Mesenchymal stem cell (in vitro differentiated cells and primary cell): Measurements from ENCODE around the gene KCNK4.

Experiments used
- DNase-seq: peaks from one replicate; pipeline ENCODE4 v3.0.0-alpha.2; 2013
- H2AFZ ChIP-seq: one replicate; pipeline ENCODE4 v1.6.1; 2013; ENCODE audit warnings: low read depth, mild to moderate bottlenecking, control low read depth, inconsistent platforms, low read length, moderate library complexity
- H2AK5ac ChIP-seq: 2 replicates; pipeline ENCODE4 v1.6.1; 2013; ENCODE audit warnings: low read length, moderate library complexity, mild to moderate bottlenecking, inconsistent platforms; ENCODE audit not compliant: severe bottlenecking
- H2BK120ac ChIP-seq: one replicate; pipeline ENCODE4 v1.6.1; 2013; ENCODE audit warnings: low read depth, mild to moderate bottlenecking, inconsistent platforms, low read length, moderate library complexity
- H2BK12ac ChIP-seq, 2 experiments: one replicate each; pipeline ENCODE4 v1.6.1; 2013; ENCODE audit warnings: inconsistent platforms in 2 of 2, low read length in 2 of 2, mild to moderate bottlenecking in 2 of 2, moderate library complexity in 2 of 2, control low read depth in 1 of 2
- H2BK15ac ChIP-seq: one replicate; pipeline ENCODE4 v1.6.1; 2013; ENCODE audit warnings: mild to moderate bottlenecking, low read depth, inconsistent platforms; ENCODE audit not compliant: poor library complexity, severe bottlenecking
- H2BK5ac ChIP-seq: 2 replicates; pipeline ENCODE4 v1.6.1; 2013; ENCODE audit warnings: low read depth, mild to moderate bottlenecking, low read length, control low read depth, inconsistent platforms; ENCODE audit not compliant: poor library complexity, severe bottlenecking
- H3K14ac ChIP-seq, 2 experiments: one replicate each; pipeline ENCODE4 v1.6.1; 2013; ENCODE audit warnings: inconsistent platforms in 2 of 2, low read length in 2 of 2, control low read depth in 1 of 2, mild to moderate bottlenecking in 1 of 2, moderate library complexity in 1 of 2
- H3K18ac ChIP-seq, 2 experiments: one replicate each; pipeline ENCODE4 v1.6.1; 2013; ENCODE audit warnings: inconsistent platforms in 2 of 2, low read length in 2 of 2, control low read depth in 1 of 2, low read depth in 1 of 2, mild to moderate bottlenecking in 1 of 2
- H3K23ac ChIP-seq, 2 experiments: one replicate each; pipeline ENCODE4 v1.6.1; 2013; ENCODE audit warnings: inconsistent platforms in 2 of 2, low read length in 2 of 2, mild to moderate bottlenecking in 2 of 2, moderate library complexity in 2 of 2, control low read depth in 1 of 2
- H3K27ac ChIP-seq: 2 replicates; pipeline ENCODE4 v1.5.1; 2013; ENCODE audit warnings: mild to moderate bottlenecking, moderate library complexity, low read length, control low read depth, inconsistent platforms; ENCODE audit not compliant: poor library complexity, severe bottlenecking
- H3K27me3 ChIP-seq, 2 experiments: 2 replicates each; pipeline versions ENCODE4 v1.6.1 to v1.7.0; 2013; ENCODE audit warnings: low read length in 2 of 2, mild to moderate bottlenecking in 2 of 2, moderate library complexity in 2 of 2, control low read depth in 1 of 2, inconsistent platforms in 1 of 2; ENCODE audit not compliant: control insufficient read depth in 1 of 2, insufficient read depth in 1 of 2
- H3K36me3 ChIP-seq, 2 experiments: 2 replicates each; pipeline versions ENCODE4 v1.6.1 to v1.7.0; 2013; ENCODE audit warnings: low read length in 2 of 2, control low read depth in 1 of 2, inconsistent platforms in 1 of 2, low read depth in 1 of 2, mild to moderate bottlenecking in 1 of 2; ENCODE audit not compliant: insufficient read depth in 2 of 2, control insufficient read depth in 1 of 2
- H3K4ac ChIP-seq, 2 experiments: one replicate each; pipeline ENCODE4 v1.6.1; 2013; ENCODE audit warnings: inconsistent platforms in 2 of 2, low read length in 2 of 2, mild to moderate bottlenecking in 2 of 2, moderate library complexity in 2 of 2, control low read depth in 1 of 2, low read depth in 1 of 2
- H3K4me1 ChIP-seq: 2 replicates; pipeline ENCODE4 v1.6.1; 2013; ENCODE audit warnings: low read depth, low read length, control low read depth; ENCODE audit not compliant: control insufficient read depth, insufficient read depth
- H3K4me2 ChIP-seq: 2 replicates; pipeline ENCODE4 v1.6.1; 2013; ENCODE audit warnings: low read length, mild to moderate bottlenecking, inconsistent platforms; ENCODE audit not compliant: poor library complexity, severe bottlenecking
- H3K4me3 ChIP-seq, 2 experiments: 2 replicates each; pipeline versions ENCODE4 v1.5.1 to v1.7.0; 2013; ENCODE audit warnings: low read length in 2 of 2, mild to moderate bottlenecking in 2 of 2, control low read depth in 1 of 2, low read depth in 1 of 2; ENCODE audit not compliant: insufficient read depth in 1 of 2
- H3K79me1 ChIP-seq: replicated peaks from 2 replicates; pipeline ENCODE4 v1.6.1; 2013; ENCODE audit warnings: mild to moderate bottlenecking, control low read depth, low read length, inconsistent platforms; ENCODE audit not compliant: poor library complexity, severe bottlenecking
- H3K9ac ChIP-seq: 2 replicates; pipeline ENCODE4 v1.7.0; 2013; ENCODE audit warnings: mild to moderate bottlenecking, low read length, moderate library complexity
- H3K9me3 ChIP-seq: 2 replicates; pipeline ENCODE4 v1.7.0; 2013; ENCODE audit warnings: mild to moderate bottlenecking, low read length; ENCODE audit not compliant: control insufficient read depth
- H4K8ac ChIP-seq: one replicate; pipeline ENCODE4 v1.6.1; 2013; ENCODE audit warnings: inconsistent platforms, mild to moderate bottlenecking, low read length, moderate library complexity
- H4K91ac ChIP-seq: one replicate; pipeline ENCODE4 v1.6.1; 2013; ENCODE audit warnings: mild to moderate bottlenecking, low read length, inconsistent platforms
- WGBS: methylation state at CpG from one replicate; pipeline ENCODE4 v1.1.7; 2013; ENCODE audit warnings: mixed read lengths; 5-methylcytosine and 5-hydroxymethylcytosine counted together

KCNK4 gene

DNA sequence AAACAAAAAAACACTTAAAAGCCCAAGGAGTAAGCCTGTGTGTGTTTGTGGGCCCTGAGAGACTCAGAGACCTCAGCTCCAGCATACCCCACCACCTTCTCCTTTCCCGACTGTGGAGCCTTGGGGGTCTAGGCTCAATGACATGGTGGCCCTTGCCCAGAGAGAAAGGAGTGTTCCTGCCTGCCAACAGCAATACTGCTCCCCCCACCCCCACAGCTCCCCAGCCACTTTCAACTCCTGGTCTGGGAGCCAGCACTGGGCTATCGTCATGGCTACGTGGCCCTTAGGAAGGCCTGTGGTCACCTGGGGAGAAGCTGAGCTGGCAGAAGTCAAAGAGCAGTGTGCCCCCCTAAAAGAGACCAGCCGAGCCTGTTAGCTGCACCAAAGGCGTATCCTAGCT is 47.0 kb upstream of the KCNK4 start:
- Histone ChIP-seq H3K9ac (peak overlapping the region; percentile 93), H3K4me1 (peaks cover 41% of the 10 kb centered on the region), H3K18ac (no peak overlapping the region), H3K4me2 (no peak overlapping the region), H2AFZ (no peak overlapping the region), H3K14ac (no peak overlapping the region), H2BK120ac (no peak overlapping the region), H3K9me3 (no peaks in the 10 kb centered on the region), H2BK12ac (no peak overlapping the region), H3K4me3 (peak overlapping the region in 1 of 2 experiments; percentile 51), H3K27me3 (no peaks in the 10 kb centered on the region), H2AK5ac (no peak overlapping the region), H2BK5ac (no peak overlapping the region), H4K8ac (no peak overlapping the region), H3K36me3 (peaks cover 22 to 30% of the 10 kb centered on the region in 2 experiments), H3K79me1 (peaks cover 10% of the 10 kb centered on the region), H3K23ac (no peak overlapping the region), H3K4ac (no peak overlapping the region), H4K91ac (no peak overlapping the region), H3K27ac (peak overlapping the region; percentile 1), H2BK15ac (no peak overlapping the region)
- WGBS: 76% methylated on average over 3 of the region's 5 CpGs
- DNase-seq: no peak

DNA sequence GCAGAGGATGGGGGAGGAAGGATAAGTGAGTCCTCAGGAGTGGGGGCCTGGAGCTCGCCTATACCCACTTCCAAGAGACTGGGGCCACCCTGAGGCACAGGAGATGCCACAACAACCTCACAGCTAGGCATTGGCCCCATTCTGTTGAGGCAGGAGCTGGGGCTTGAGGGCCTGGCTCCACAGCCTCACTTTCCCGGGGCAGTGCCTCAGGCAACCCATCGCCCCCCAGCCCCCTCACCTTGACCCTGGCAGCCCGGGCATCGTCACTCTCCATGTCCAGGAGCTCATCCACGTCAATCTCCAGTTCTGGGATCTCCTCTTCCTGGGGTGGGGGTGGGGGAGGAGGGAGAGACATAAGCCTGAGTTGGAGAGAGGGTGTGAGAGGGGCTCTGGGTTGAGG is 46.1 kb upstream of the KCNK4 start:
- Histone ChIP-seq H3K4me1 (peaks cover 41% of the 10 kb centered on the region), H3K9me3 (no peaks in the 10 kb centered on the region), H3K14ac (peak overlapping the region in 1 of 2 experiments; percentile 57), H3K4me2 (peak overlapping the region; percentile 89), H3K4ac (peak overlapping the region in 1 of 2 experiments; percentile 38), H3K36me3 (peaks cover 15 to 26% of the 10 kb centered on the region in 2 experiments), H2AK5ac (peak overlapping the region; percentile 68), H3K27me3 (no peaks in the 10 kb centered on the region), H2AFZ (no peak overlapping the region), H3K4me3 (peak overlapping the region; percentile 75 to 95), H3K23ac (peak overlapping the region in 1 of 2 experiments; percentile 81), H2BK5ac (peak overlapping the region; percentile 10), H4K91ac (no peak overlapping the region), H3K27ac (peak overlapping the region; percentile 79), H3K79me1 (peaks cover 6% of the 10 kb centered on the region), H2BK120ac (peak overlapping the region; percentile 27), H3K9ac (peak overlapping the region; percentile 93), H3K18ac (peak overlapping the region in 1 of 2 experiments; percentile 29), H4K8ac (peak overlapping the region; percentile 12), H2BK12ac (peak overlapping the region in 1 of 2 experiments; percentile 60), H2BK15ac (no peak overlapping the region)
- DNase-seq: no peak
- 100% methylated on average over 1 of the region's 6 CpGs for WGBS

DNA sequence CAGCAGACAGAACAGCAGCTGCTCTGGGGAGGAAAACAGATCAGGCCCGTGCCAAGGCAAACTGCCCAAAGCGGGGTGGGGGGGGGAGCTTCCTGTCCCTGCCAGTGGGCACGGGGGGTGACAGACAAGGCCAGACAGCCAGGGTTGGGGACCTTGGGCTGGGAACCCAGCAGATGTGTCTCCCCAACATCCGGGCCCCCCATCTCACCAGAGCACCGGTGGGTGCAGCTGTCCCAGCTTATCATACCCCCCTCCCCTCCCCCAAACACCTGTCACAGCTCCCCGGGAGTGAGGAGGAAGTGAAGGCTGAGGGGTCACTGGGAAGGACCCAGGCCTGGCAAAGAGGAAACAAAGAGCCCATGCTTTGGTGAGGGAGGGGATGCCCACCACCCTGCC is 45.7 kb upstream of the KCNK4 start:
- peak overlapping the region; percentile 75 to 95 for H3K4me3 ChIP-seq
- H2BK15ac ChIP-seq: no peak overlapping the region
- DNase-seq: no peak
- WGBS: 33% methylated on average over 2 of the region's 6 CpGs
- H2BK120ac ChIP-seq: peak overlapping the region; percentile 55
- H3K9ac ChIP-seq: peak overlapping the region; percentile 93
- H3K9me3 ChIP-seq: no peaks in the 10 kb centered on the region
- peak overlapping the region in 1 of 2 experiments; percentile 87 for H2BK12ac ChIP-seq
- H3K23ac ChIP-seq: no peak overlapping the region
- peaks cover 37% of the 10 kb centered on the region for H3K4me1 ChIP-seq
- peak overlapping the region; percentile 96 for H3K4ac ChIP-seq
- H3K27ac ChIP-seq: peak overlapping the region; percentile 79
- H2AK5ac ChIP-seq: no peak overlapping the region
- H4K91ac ChIP-seq: peak overlapping the region; percentile 95
- H3K4me2 ChIP-seq: peak overlapping the region; percentile 89
- H2AFZ ChIP-seq: no peak overlapping the region
- H3K18ac ChIP-seq: peak overlapping the region; percentile 46 to 91
- no peaks in the 10 kb centered on the region for H3K27me3 ChIP-seq
- peaks cover 3% of the 10 kb centered on the region for H3K79me1 ChIP-seq
- peak overlapping the region; percentile 33 for H4K8ac ChIP-seq
- peak overlapping the region; percentile 10 for H2BK5ac ChIP-seq
- peak overlapping the region in 1 of 2 experiments; percentile 83 for H3K14ac ChIP-seq
- peaks cover 14 to 26% of the 10 kb centered on the region in 2 experiments for H3K36me3 ChIP-seq

DNA sequence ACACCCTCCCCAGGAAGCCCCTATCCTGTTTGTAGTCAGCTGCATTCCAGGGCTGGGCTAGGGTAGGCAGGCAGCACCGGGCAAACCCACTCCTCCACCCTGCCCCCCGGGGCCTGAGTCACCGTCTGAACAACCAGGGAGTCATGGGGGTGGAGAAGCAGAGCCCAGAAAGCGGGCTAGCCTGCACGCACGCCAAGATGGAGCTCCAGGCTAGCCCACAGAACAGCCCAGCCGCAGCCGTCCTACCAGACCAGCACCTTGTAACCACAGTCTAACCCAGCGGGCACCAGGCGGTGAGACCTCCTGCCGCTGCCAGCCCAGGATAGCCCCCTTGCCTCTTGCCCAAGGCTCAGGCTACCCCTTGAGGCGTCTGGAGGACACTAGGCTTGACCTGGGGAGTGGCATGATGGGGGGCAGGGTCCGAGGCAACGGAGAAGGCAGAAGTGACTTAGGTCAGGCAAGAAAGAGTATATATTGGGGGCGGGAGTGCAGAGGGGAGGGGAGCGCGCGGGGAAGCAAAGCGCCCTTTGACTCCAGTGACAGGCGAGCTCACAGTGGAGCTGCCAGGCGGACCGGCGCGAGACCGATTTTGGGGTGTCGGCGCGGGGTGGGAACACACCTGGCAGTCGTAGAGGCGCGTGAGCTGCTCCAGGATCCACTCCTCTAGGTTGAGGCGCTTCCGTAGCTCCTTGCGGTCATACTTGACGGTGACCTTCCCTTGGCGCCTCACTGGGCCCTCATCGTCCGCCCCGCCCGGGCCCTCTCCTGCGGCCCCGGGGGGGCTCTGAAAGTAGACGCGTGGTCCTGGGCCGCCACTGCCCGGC is 45.1 kb upstream of the KCNK4 start:
- Histone ChIP-seq H3K4me1 (peaks cover 40% of the 10 kb centered on the region), H2BK5ac (peak overlapping the region; percentile 10), H3K27me3 (no peaks in the 10 kb centered on the region), H3K27ac (peak overlapping the region; percentile 79), H3K79me1 (peaks cover 5% of the 10 kb centered on the region), H3K14ac (peak overlapping the region in 1 of 2 experiments; percentile 98), H2AFZ (no peak overlapping the region), H2BK120ac (peak overlapping the region; percentile 82), H3K4me3 (peak overlapping the region; percentile 75 to 95), H3K9me3 (no peaks in the 10 kb centered on the region), H4K8ac (peak overlapping the region; percentile 33), H2AK5ac (peak overlapping the region; percentile 6), H3K23ac (peak overlapping the region in 1 of 2 experiments; percentile 90), H3K18ac (peak overlapping the region; percentile 68 to 91), H4K91ac (peak overlapping the region; percentile 95), H2BK12ac (peak overlapping the region; percentile 69 to 87), H3K4ac (peak overlapping the region; percentile 96), H3K4me2 (peak overlapping the region; percentile 89), H3K9ac (peak overlapping the region; percentile 93), H2BK15ac (peak overlapping the region; percentile 30), H3K36me3 (peaks cover 14 to 26% of the 10 kb centered on the region in 2 experiments)
- WGBS: 2% methylated on average over 32 of the region's 46 CpGs
- peak; percentile 93 for DNase-seq
